HCT116 (cell line): ENCODE results near the gene MICALL1. TPM values are rescaled to one million over a fixed set of nuclear protein-coding genes. Genes with fewer than 3 reads are reported as not detected.

Experiments
- ATAC-seq: fragments of 200-7000 bp; cut with Tn5 transposase; 2 replicates; pipeline ENCODE4 v1.9.1; 2020; ENCODE audit warnings: mild to moderate bottlenecking, moderate library complexity
- BruUV-seq: library from RNA; stranded (reverse); fragments of 400-500 nt; replicated peaks from 2 replicates; lab custom pipeline; 2021; lab: Mats Ljungman, UMichigan
- CTCF ChIA-PET: fragments of 300-600 bp; sonication (Branson Sonifier 250); formaldehyde crosslinking; loops from one replicate; lab custom pipeline; 2021; ENCODE audit warnings: antibody characterized with exemption; lab: Charles Lee
- POLR2A ChIA-PET: fragments of 300-600, 350-600 bp; sonication (Branson Sonifier 250); formaldehyde crosslinking; loops from one replicate; lab custom pipeline; 2021; ENCODE audit warnings: antibody characterized with exemption; lab: Charles Lee
- RAD21 ChIA-PET, 2 experiments: fragments of 300-600 bp; sonication (Branson Sonifier 250); formaldehyde crosslinking; loops; one replicate each; lab custom pipeline; 2023; ENCODE audit warnings: low total read pairs in 2 of 2; ENCODE audit not compliant: uncharacterized antibody in 2 of 2, unreplicated experiment in 2 of 2, low non-redundant PET in 1 of 2; lab: Charles Lee
- DNase-seq: peaks from one replicate; pipeline ENCODE4 v3.0.0-alpha.2; 2010; ENCODE audit warnings: low read depth, low spot score
- H2AFZ ChIP-seq: fragments of 200-600 bp; shearing (Covaris generic), sonication (generic); 2 replicates; pipeline ENCODE4 v1.6.1; 2017; ENCODE audit warnings: low read depth, mixed run types, mixed read lengths, antibody characterized with exemption, low read length; ENCODE audit not compliant: poor library complexity, severe bottlenecking
- H3K27ac ChIP-seq: 2 replicates; pipeline ENCODE4 v1.5.1; 2012; ENCODE audit warnings: low read depth, low read length
- H3K27me3 ChIP-seq: fragments of 200-600 bp; sonication (generic); 2 replicates; pipeline ENCODE4 v1.6.1; 2016; ENCODE audit warnings: mixed run types, low read length, mixed read lengths; ENCODE audit not compliant: insufficient read depth
- H3K36me3 ChIP-seq, 2 experiments: fragments of 200-500 bp in 1 of 2; fragments of 200-600 bp in 1 of 2; sonication (Bioruptor generic) in 1 of 2; sonication (generic) in 1 of 2; 2 replicates each; pipeline versions ENCODE4 v1.5.1 to v1.6.1; 2014 to 2016; ENCODE audit warnings: low read length in 2 of 2, inconsistent platforms in 1 of 2, mixed read lengths in 1 of 2, mixed run types in 1 of 2; ENCODE audit not compliant: insufficient read depth in 2 of 2, control insufficient read depth in 1 of 2
- H3K4me1 ChIP-seq, 2 experiments: fragments of 200-600 bp in 1 of 2; sonication (generic) in 1 of 2; 2 replicates each; pipeline versions ENCODE4 v1.5.1 to v1.6.1; 2012 to 2017; ENCODE audit warnings: low read length in 2 of 2, inconsistent platforms in 1 of 2, mild to moderate bottlenecking in 1 of 2, mixed read lengths in 1 of 2, mixed run types in 1 of 2, moderate library complexity in 1 of 2; ENCODE audit not compliant: insufficient read depth in 2 of 2, control insufficient read depth in 1 of 2
- H3K4me2 ChIP-seq: fragments of 200-600 bp; sonication (generic); 2 replicates; pipeline ENCODE4 v1.6.1; 2017; ENCODE audit warnings: mixed run types, low read length, mixed read lengths
- H3K4me3 ChIP-seq, 2 experiments: fragments of 200-600 bp in 1 of 2; sonication (generic) in 1 of 2; replicated peaks in 1 of 2; 2 replicates each; pipeline ENCODE4 v1.5.1; 2011 to 2016; ENCODE audit warnings: low read length in 2 of 2, control low read depth in 1 of 2, low read depth in 1 of 2, mild to moderate bottlenecking in 1 of 2, mixed read lengths in 1 of 2, mixed run types in 1 of 2
- H3K79me2 ChIP-seq: fragments of 200-600 bp; sonication (generic); 2 replicates; pipeline ENCODE4 v1.6.1; 2017; ENCODE audit warnings: mild to moderate bottlenecking, mixed run types, low read length, moderate library complexity, mixed read lengths; ENCODE audit not compliant: insufficient read depth
- H3K9ac ChIP-seq: fragments of 200-600 bp; sonication (generic); 2 replicates; pipeline ENCODE4 v1.6.1; 2016; ENCODE audit warnings: low read length, mixed read lengths
- H3K9me2 ChIP-seq: fragments of 200-600 bp; sonication (generic), shearing (Covaris generic); 2 replicates; pipeline ENCODE4 v1.6.1; 2017; ENCODE audit warnings: mixed run types, mild to moderate bottlenecking, moderate library complexity; ENCODE audit not compliant: insufficient read depth
- H3K9me3 ChIP-seq, 2 experiments: fragments of 200-500 bp in 1 of 2; fragments of 200-600 bp in 1 of 2; sonication (Bioruptor generic) in 1 of 2; sonication (generic) in 1 of 2; 2 replicates each; pipeline ENCODE4 v1.6.1; 2014 to 2017; ENCODE audit warnings: low read length in 2 of 2, mixed read lengths in 2 of 2, inconsistent platforms in 1 of 2, low read depth in 1 of 2, mild to moderate bottlenecking in 1 of 2, mixed run types in 1 of 2, moderate library complexity in 1 of 2; ENCODE audit not compliant: control insufficient read depth in 1 of 2, insufficient read depth in 1 of 2
- H4K20me1 ChIP-seq: fragments of 200-600 bp; sonication (generic), shearing (Covaris generic); 2 replicates; pipeline ENCODE4 v1.6.1; 2017; ENCODE audit warnings: mixed run types, mild to moderate bottlenecking, moderate library complexity; ENCODE audit not compliant: insufficient read depth
- ATF3 ChIP-seq: IDR thresholded peaks from 2 replicates; pipeline ENCODE4 v1.6.1; 2012
- CBX3 ChIP-seq: IDR thresholded peaks from 2 replicates; pipeline ENCODE4 v1.6.1; 2012; ENCODE audit warnings: low read depth
- CEBPB ChIP-seq: IDR thresholded peaks from 2 replicates; pipeline ENCODE4 v1.6.1; 2012; ENCODE audit warnings: low read depth
- CTCF ChIP-seq, 3 experiments: fragments of 200-600 bp in 1 of 3; sonication (generic) in 1 of 3; IDR thresholded peaks in 2 of 3; conservative IDR thresholded peaks in 1 of 3; 2 replicates each; pipeline ENCODE4 v1.5.1; 2012 to 2017; ENCODE audit warnings: low read depth in 2 of 3, low read length in 2 of 3, antibody characterized with exemption in 1 of 3, borderline replicate concordance in 1 of 3, control low read depth in 1 of 3, mild to moderate bottlenecking in 1 of 3, mixed read lengths in 1 of 3, mixed run types in 1 of 3, moderate library complexity in 1 of 3; ENCODE audit not compliant: insufficient read depth in 1 of 3
- EGR1 ChIP-seq: IDR thresholded peaks from 2 replicates; pipeline ENCODE4 v1.6.1; 2012; ENCODE audit warnings: low read depth
- EZH2 ChIP-seq: fragments of 200-600 bp; sonication (generic); IDR thresholded peaks from 2 replicates; pipeline ENCODE4 v1.6.1; 2017; ENCODE audit warnings: antibody characterized with exemption, mixed run types
- EZH2phosphoT487 ChIP-seq: fragments of 200-600 bp; IDR thresholded peaks from 2 replicates; pipeline ENCODE4 v1.6.1; 2018; ENCODE audit warnings: antibody characterized with exemption, borderline replicate concordance
- JUND ChIP-seq: IDR thresholded peaks from 2 replicates; pipeline ENCODE4 v1.6.1; 2012
- MAX ChIP-seq: IDR thresholded peaks from 2 replicates; pipeline ENCODE4 v1.6.1; 2012
- POLR2A ChIP-seq: IDR thresholded peaks from 2 replicates; pipeline ENCODE4 v1.7.0; 2011; ENCODE audit warnings: borderline replicate concordance; ENCODE audit not compliant: insufficient read depth, insufficient read length; ENCODE audit errors: extremely low read depth
- POLR2AphosphoS5 ChIP-seq: IDR thresholded peaks from 2 replicates; pipeline ENCODE4 v1.6.1; 2011; ENCODE audit warnings: mild to moderate bottlenecking, low read depth, low read length, moderate library complexity
- RAD21 ChIP-seq: IDR thresholded peaks from 2 replicates; pipeline ENCODE4 v1.6.1; 2012; ENCODE audit warnings: low read depth, mild to moderate bottlenecking
- SIN3A ChIP-seq: IDR thresholded peaks from 2 replicates; pipeline ENCODE4 v1.6.1; 2012; ENCODE audit warnings: low read depth
- SRF ChIP-seq: IDR thresholded peaks from 2 replicates; pipeline ENCODE4 v1.6.1; 2012; ENCODE audit warnings: low read depth
- TCF7L2 ChIP-seq: IDR thresholded peaks from 2 replicates; pipeline ENCODE4 v1.7.0; 2011; ENCODE audit warnings: borderline replicate concordance, inconsistent platforms; ENCODE audit not compliant: insufficient read depth, insufficient read length; ENCODE audit errors: extremely low read depth
- YY1 ChIP-seq: IDR thresholded peaks from 2 replicates; pipeline ENCODE4 v1.6.1; 2011; ENCODE audit warnings: low read length, low read depth, moderate library complexity, mild to moderate bottlenecking; ENCODE audit not compliant: insufficient replicate concordance; ENCODE audit errors: extremely low read depth
- ZBTB33 ChIP-seq: IDR thresholded peaks from 2 replicates; pipeline ENCODE4 v1.6.1; 2011; ENCODE audit warnings: mild to moderate bottlenecking, low read length, moderate library complexity; ENCODE audit not compliant: insufficient replicate concordance; ENCODE audit errors: extremely low read depth
- ZFX ChIP-seq: fragments of 450-650 bp; IDR thresholded peaks from 2 replicates; pipeline ENCODE4 v1.6.1; 2017
- intact Hi-C: fragments of 100-400 bp; cut with micrococcal nuclease; formaldehyde crosslinking; loops from 2 replicates; pipeline ENCODE4 v1.10.0; 2022
- total RNA-seq: library from RNA; stranded (reverse); gene quantifications from one replicate; pipeline ENCODE4 v1.2.1, GENCODE V29; 2021; ENCODE audit not compliant: unreplicated experiment

Gene MICALL1
- total RNA-seq, 1 experiment from 2014 or later: 35.2 TPM

GRCh38 chr22:37985050-37985585, 79.0 kb downstream of the MICALL1 start:
- POLR2A ChIA-PET: no interaction called here
- CTCF ChIA-PET: no interaction called here
- Histone ChIP-seq H3K27me3 (no peaks in the 10 kb centered on the region), H3K4me1 (no peaks in the 10 kb centered on the region), H4K20me1 (no peaks in the 10 kb centered on the region), H3K9me2 (no peaks in the 10 kb centered on the region), H3K4me2 (no peak overlapping the region), H3K79me2 (no peaks in the 10 kb centered on the region), H3K27ac (no peak overlapping the region), H3K4me3 (no peak overlapping the region)
- no TSS peak for BruUV-seq
- no peak for DNase-seq
- TF ChIP-seq ZFX: no peak
- no peak for TF ChIP-seq SIN3A
- no peak for TF ChIP-seq SRF
- no peak for TF ChIP-seq EGR1
- TF ChIP-seq, all 23 proteins: peak for 0
- H3K9ac ChIP-seq: no peak overlapping the region
- H3K36me3 ChIP-seq: no peaks in the 10 kb centered on the region
- no peak overlapping the region for H2AFZ ChIP-seq
- intact Hi-C loops: no loop called here
- RAD21 ChIA-PET: no interaction called here
- no peak for ATAC-seq
- H3K9me3 ChIP-seq: no peaks in the 10 kb centered on the region

- no peaks in the 10 kb centered on the region for H3K79me2 ChIP-seq
- H3K4me2 ChIP-seq: no peak overlapping the region
- H3K4me3 ChIP-seq: no peak overlapping the region
- H3K27ac ChIP-seq: no peak overlapping the region
- H3K36me3 ChIP-seq: no peaks in the 10 kb centered on the region
- ChIA-PET RAD21 (no interaction called here), CTCF (no interaction called here), POLR2A (no interaction called here)
- DNase-seq (no peak), ATAC-seq (no peak)
- H3K27me3 ChIP-seq: no peaks in the 10 kb centered on the region
- BruUV-seq: no TSS peak
- no peaks in the 10 kb centered on the region for H3K9me2 ChIP-seq
- no peaks in the 10 kb centered on the region for H3K4me1 ChIP-seq
- H3K9me3 ChIP-seq: no peaks in the 10 kb centered on the region
- intact Hi-C loops: no loop called here
- no peak overlapping the region for H2AFZ ChIP-seq
- H4K20me1 ChIP-seq: no peaks in the 10 kb centered on the region
- no peak overlapping the region for H3K9ac ChIP-seq
- no peak for TF ChIP-seq MAX
- TF ChIP-seq ZBTB33: no peak
- no peak for TF ChIP-seq CEBPB
- no peak for TF ChIP-seq RAD21
- no peak for TF ChIP-seq EZH2
- TF ChIP-seq ATF3: no peak
- no peak for TF ChIP-seq TCF7L2
- no peak for TF ChIP-seq CBX3
- no peak for TF ChIP-seq POLR2A
- no peak for TF ChIP-seq CTCF (IDR thresholded peaks at IDR 0.05 in 2 of 3, conservative IDR thresholded peaks at IDR 0.05 in 1 of 3; ENCODE audit: borderline replicate concordance in 1 of 3, insufficient read depth in 1 of 3, low read depth in 2 of 3, low read length in 2 of 3)
- no peak for TF ChIP-seq JUND
- no peak for TF ChIP-seq ZFX
- no peak for TF ChIP-seq POLR2AphosphoS5
- no peak for TF ChIP-seq EGR1
- TF ChIP-seq EZH2phosphoT487: no peak
- no peak for TF ChIP-seq YY1
These were observed 79.7 kb downstream of the MICALL1 start for GRCh38 chr22:37985751-37986281.
